Liver (tissue), 9 donors: ENCODE measurements around the gene TMEM116. TPM values are rescaled to one million over a fixed set of nuclear protein-coding genes. Genes with fewer than 3 reads are reported as not detected.

Experiments
- DNase-seq: peaks from one replicate; pipeline ENCODE4 v3.0.0-alpha.2; 2017; ENCODE audit warnings: low spot score
- H3K27ac ChIP-seq, 2 donors: one replicate each; pipeline ENCODE4 v1.7.0; 2013; ENCODE audit warnings: inconsistent platforms in 2 of 2, low read length in 2 of 2, control low read depth in 1 of 2, low read depth in 1 of 2, mild to moderate bottlenecking in 1 of 2
- H3K27me3 ChIP-seq, 4 donors: one replicate each; pipeline versions ENCODE4 v1.6.1 to v1.7.0; 2013; ENCODE audit warnings: low read length in 3 of 4, inconsistent platforms in 1 of 4, mild to moderate bottlenecking in 1 of 4, moderate library complexity in 1 of 4; ENCODE audit not compliant: control insufficient read depth in 4 of 4, insufficient read depth in 4 of 4
- H3K36me3 ChIP-seq, 4 donors: one replicate each; pipeline versions ENCODE4 v1.6.1 to v1.7.0; 2013; ENCODE audit warnings: low read length in 3 of 4, mild to moderate bottlenecking in 3 of 4, low read depth in 1 of 4, moderate library complexity in 1 of 4; ENCODE audit not compliant: control insufficient read depth in 4 of 4, insufficient read depth in 3 of 4
- H3K4me1 ChIP-seq, 4 donors: one replicate each; pipeline versions ENCODE4 v1.6.1 to v1.7.0; 2013; ENCODE audit warnings: low read length in 3 of 4, mild to moderate bottlenecking in 3 of 4, moderate library complexity in 1 of 4; ENCODE audit not compliant: control insufficient read depth in 4 of 4, insufficient read depth in 4 of 4
- H3K4me3 ChIP-seq, 3 donors: one replicate each; pipeline versions ENCODE4 v1.6.1 to v1.7.0; 2013; ENCODE audit warnings: low read length in 3 of 3, control low read depth in 1 of 3, low read depth in 1 of 3, mild to moderate bottlenecking in 1 of 3
- H3K9ac ChIP-seq, 2 donors: one replicate each; pipeline ENCODE4 v1.7.0; 2013; ENCODE audit warnings: low read length in 2 of 2, mild to moderate bottlenecking in 2 of 2, moderate library complexity in 2 of 2, control low read depth in 1 of 2, low read depth in 1 of 2
- H3K9me3 ChIP-seq, 4 donors: one replicate each; pipeline versions ENCODE4 v1.6.1 to v1.7.0; 2013; ENCODE audit warnings: low read length in 3 of 4; ENCODE audit not compliant: control insufficient read depth in 4 of 4
- ATF3 ChIP-seq: IDR thresholded peaks from 2 replicates; pipeline ENCODE4 v1.6.1; 2016; ENCODE audit warnings: antibody characterized with exemption
- CTCF ChIP-seq: fragments of 150-350 bp; IDR thresholded peaks from 2 replicates; pipeline ENCODE4 v1.5.1; 2017; ENCODE audit warnings: improper control_type of control experiment, low read depth, low read length; ENCODE audit not compliant: missing input control
- EGR1 ChIP-seq, 2 donors: IDR thresholded peaks; 2 replicates each; pipeline ENCODE4 v1.6.1; 2016 to 2018; ENCODE audit warnings: antibody characterized with exemption in 2 of 2, low read depth in 2 of 2
- FOXA1 ChIP-seq: IDR thresholded peaks from 2 replicates; pipeline ENCODE4 v1.6.1; 2016; ENCODE audit warnings: antibody characterized with exemption
- FOXA2 ChIP-seq: IDR thresholded peaks from 2 replicates; pipeline ENCODE4 v1.6.1; 2016; ENCODE audit warnings: antibody characterized with exemption
- GABPA ChIP-seq, 2 donors: IDR thresholded peaks in 1 of 2; conservative IDR thresholded peaks in 1 of 2; 2 replicates each; pipeline ENCODE4 v1.6.1; 2016; ENCODE audit warnings: antibody characterized with exemption in 2 of 2, mild to moderate bottlenecking in 1 of 2, moderate library complexity in 1 of 2
- HNF4A ChIP-seq, 2 donors: conservative IDR thresholded peaks; 2 replicates each; pipeline ENCODE4 v1.6.1; 2016; ENCODE audit warnings: antibody characterized with exemption in 2 of 2, mild to moderate bottlenecking in 2 of 2
- HNF4G ChIP-seq: IDR thresholded peaks from 2 replicates; pipeline ENCODE4 v1.6.1; 2016; ENCODE audit warnings: antibody characterized with exemption
- JUND ChIP-seq, 2 donors: IDR thresholded peaks; 2 replicates each; pipeline ENCODE4 v1.6.1; 2016; ENCODE audit warnings: antibody characterized with exemption in 2 of 2
- MAX ChIP-seq: IDR thresholded peaks from 2 replicates; pipeline ENCODE4 v1.6.1; 2016; ENCODE audit warnings: antibody characterized with exemption
- NR2F2 ChIP-seq: IDR thresholded peaks from 2 replicates; pipeline ENCODE4 v1.6.1; 2016; ENCODE audit warnings: antibody characterized with exemption
- RAD21 ChIP-seq, 2 donors: IDR thresholded peaks; 2 replicates each; pipeline ENCODE4 v1.6.1; 2016; ENCODE audit warnings: antibody characterized with exemption in 2 of 2, mild to moderate bottlenecking in 2 of 2
- REST ChIP-seq: IDR thresholded peaks from 2 replicates; pipeline ENCODE4 v1.6.1; 2016; ENCODE audit warnings: antibody characterized with exemption, mild to moderate bottlenecking
- RXRA ChIP-seq, 2 donors: IDR thresholded peaks; 2 replicates each; pipeline ENCODE4 v1.6.1; 2017 to 2018; ENCODE audit warnings: antibody characterized with exemption in 2 of 2, mild to moderate bottlenecking in 1 of 2
- SP1 ChIP-seq: IDR thresholded peaks from 2 replicates; pipeline ENCODE4 v1.6.1; 2018; ENCODE audit warnings: antibody characterized with exemption, mild to moderate bottlenecking
- YY1 ChIP-seq: IDR thresholded peaks from 2 replicates; pipeline ENCODE4 v1.6.1; 2016; ENCODE audit warnings: antibody characterized with exemption, mild to moderate bottlenecking
- ZBTB33 ChIP-seq: IDR thresholded peaks from 2 replicates; pipeline ENCODE4 v1.6.1; 2016; ENCODE audit warnings: antibody characterized with exemption
- WGBS: extraction: QIAGEN DNeasy Blood & Tissue Kit; methylation state at CpG from one replicate; pipeline ENCODE4 v1.1.7; 2013; 5-methylcytosine and 5-hydroxymethylcytosine counted together
- polyA plus RNA-seq, 2 donors: library from polyadenylated mRNA; stranded (reverse) in 1 of 2; unstranded in 1 of 2; fragments of 200-250 nt in 1 of 2; fragments of >200 nt in 1 of 2; fragmentation: Nextera tagmentation in 1 of 2; extraction: Ambion mirVana in 1 of 2; gene quantifications; one replicate each; pipeline versions ENCODE4 v1.2.1 to v1.2.3, GENCODE V29; 2013 to 2015
- total RNA-seq, 2 donors: library from RNA; depleted of rRNA; stranded (reverse); fragments of >200 nt; gene quantifications; one replicate each; pipeline ENCODE4 v1.2.3, GENCODE V29; 2014
- donor health status: healthy.
- donor health status: healthy.
- donor health status: healthy.
- donor health status: healthy.
- donor health status: healthy.

Gene TMEM116
- total and polyA plus RNA-seq, 4 donors: 4.9 to 11.6 (median 6.6) TPM

GRCh38 chr12:112005419-112006395, 7.3 kb downstream of the TMEM116 start:
- no peak for DNase-seq
- Histone ChIP-seq H3K9me3 (no peaks in the 10 kb centered on the region), H3K4me1 (peaks cover 0 to 6% (median 4%) of the 10 kb centered on the region in 4 donors), H3K9ac (no peak overlapping the region), H3K27ac (no peak overlapping the region), H3K27me3 (no peaks in the 10 kb centered on the region), H3K36me3 (peaks cover 0 to 2% (median 0%) of the 10 kb centered on the region in 4 donors), H3K4me3 (no peak overlapping the region)
- TF ChIP-seq JUND (IDR thresholded peaks at IDR 0.05) (peak; percentile 64 to 85), HNF4A (conservative IDR thresholded peaks at IDR 0.05) (peak; percentile 15 to 22), ZBTB33 (no peak), ATF3 (peak; percentile 43)
- WGBS: 83% methylated on average over 6 of the region's 6 CpGs

GRCh38 chr12:112004041-112004440, 8.9 kb downstream of the TMEM116 start:
- no peaks in the 10 kb centered on the region for H3K27me3 ChIP-seq
- H3K9ac ChIP-seq: no peak overlapping the region
- H3K27ac ChIP-seq: no peak overlapping the region
- peaks cover 0 to 6% (median 3%) of the 10 kb centered on the region in 4 donors for H3K4me1 ChIP-seq
- no peak overlapping the region for H3K4me3 ChIP-seq
- no peak for DNase-seq
- WGBS: 97% methylated on average over 3 of the region's 3 CpGs
- H3K36me3 ChIP-seq: peaks cover 0 to 2% (median 0%) of the 10 kb centered on the region in 4 donors
- H3K9me3 ChIP-seq: no peaks in the 10 kb centered on the region
- TF ChIP-seq YY1 (no peak), NR2F2 (no peak), SP1 (no peak), FOXA1 (no peak), ATF3 (no peak), REST (no peak), RXRA (IDR thresholded peaks at IDR 0.05) (no peak), FOXA2 (no peak), MAX (no peak), GABPA (IDR thresholded peaks at IDR 0.05 in 1 of 2, conservative IDR thresholded peaks at IDR 0.05 in 1 of 2) (no peak), CTCF (no peak), RAD21 (IDR thresholded peaks at IDR 0.05) (no peak), EGR1 (IDR thresholded peaks at IDR 0.05; ENCODE audit: low read depth in 2 of 2) (no peak), HNF4G (no peak)
